Stimulated activated effector memory CD8-positive, alpha-beta T cell treated with anti-CD3 and anti-CD28 coated beads, Interleukin-12 subunit alpha, Interleukin-12 subunit beta, amount 100 ng/mL, for 72 hours (primary cell): ENCODE data around the gene NHSL2.
A peak's percentile ranks its signal among the peaks of the same experiment; 100 is the strongest.

Experiments used
- ATAC-seq: fragments of 150-1000 bp; cut with Tn5 transposase; 2 replicates; pipeline ENCODE4 v1.10.0; 2021
- DNase-seq, 2 donors: peaks; one replicate each; pipeline ENCODE4 v3.0.0; 2021 to 2022; ENCODE audit warnings: low spot score in 2 of 2
- H3K27ac Mint-ChIP-seq: one replicate; pipeline ENCODE4 v1.8.0; 2022; ENCODE audit warnings: mild to moderate bottlenecking, mixed read lengths
- H3K36me3 Mint-ChIP-seq: one replicate; pipeline ENCODE4 v1.8.0; 2022; ENCODE audit warnings: mild to moderate bottlenecking, mixed read lengths
- H3K4me1 Mint-ChIP-seq: one replicate; pipeline ENCODE4 v1.8.0; 2022; ENCODE audit warnings: mixed read lengths
- H3K4me3 Mint-ChIP-seq: one replicate; pipeline ENCODE4 v1.8.0; 2022; ENCODE audit warnings: mild to moderate bottlenecking, mixed read lengths
- H3K9me3 Mint-ChIP-seq: one replicate; pipeline ENCODE4 v1.8.0; 2022; ENCODE audit warnings: mixed read lengths

NHSL2 gene

GRCh38 chrX:72101597-72102037, 191.0 kb downstream of the NHSL2 start:
- H3K4me3 Mint-ChIP-seq: peak overlapping the region; percentile 69
- H3K4me1 Mint-ChIP-seq: peaks cover 44% of the 10 kb centered on the region

DNA sequence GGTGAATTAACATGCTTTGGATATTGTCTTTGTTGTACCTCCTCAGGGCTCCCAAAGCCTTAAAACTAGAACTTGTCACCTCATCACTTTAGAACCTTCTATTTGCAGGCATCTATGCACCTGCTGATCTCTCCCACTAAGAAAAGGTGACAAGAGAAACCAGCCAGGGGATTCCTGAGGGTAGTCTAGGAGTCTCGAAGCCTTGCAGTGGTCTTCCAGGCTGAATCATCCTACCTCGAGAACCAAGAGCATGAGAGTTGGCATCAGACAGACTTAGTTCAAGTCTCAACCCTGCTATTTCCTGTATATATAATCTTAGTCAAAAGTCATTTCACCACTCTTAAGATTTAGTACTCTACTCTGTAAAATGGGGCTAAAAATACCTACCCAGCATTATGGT, 191.5 kb downstream of the NHSL2 start:
- Mint-ChIP-seq H3K27ac (peak overlapping the region; percentile 70), H3K4me3 (peak overlapping the region; percentile 69), H3K36me3 (peaks cover 12% of the 10 kb centered on the region), H3K4me1 (peaks cover 45% of the 10 kb centered on the region), H3K9me3 (no peaks in the 10 kb centered on the region)
- DNase-seq (no peak), ATAC-seq (peak; percentile 19)

More at GRCh38 chrX:72101597-72102037, 191.0 kb downstream of the NHSL2 start:
- Mint-ChIP-seq H3K27ac (peak overlapping the region; percentile 70), H3K9me3 (no peaks in the 10 kb centered on the region), H3K36me3 (peaks cover 12% of the 10 kb centered on the region)
- peak; percentile 25 for ATAC-seq
- no peak for DNase-seq

DNA sequence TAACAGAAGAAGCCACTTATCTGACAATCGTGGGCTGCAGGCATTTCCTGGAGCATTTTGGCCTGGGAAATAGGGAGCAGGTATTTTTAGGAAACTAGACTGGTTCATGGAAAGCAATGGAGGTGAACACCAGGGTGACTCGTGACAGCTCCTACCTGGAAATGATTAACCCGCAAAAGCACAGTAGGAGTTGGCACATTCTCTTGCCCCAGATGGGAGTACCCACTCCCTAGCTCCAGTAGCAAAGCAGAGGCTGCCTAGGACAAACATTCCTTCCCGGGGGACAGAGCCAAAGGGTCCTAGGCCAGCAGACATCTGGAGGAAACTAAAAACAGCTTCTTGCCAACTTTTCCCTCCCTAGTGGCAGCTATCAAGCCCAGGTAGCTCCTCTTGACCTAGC, 192.1 kb downstream of the NHSL2 start:
- no peak overlapping the region for H3K4me3 Mint-ChIP-seq
- H3K4me1 Mint-ChIP-seq: peaks cover 51% of the 10 kb centered on the region
- H3K9me3 Mint-ChIP-seq: no peaks in the 10 kb centered on the region
- H3K36me3 Mint-ChIP-seq: peaks cover 12% of the 10 kb centered on the region
- H3K27ac Mint-ChIP-seq: no peak overlapping the region
- DNase-seq (no peak), ATAC-seq (no peak)

GRCh38 chrX:72105436-72105835, 194.8 kb downstream of the NHSL2 start:
- Mint-ChIP-seq H3K36me3 (peaks cover 12% of the 10 kb centered on the region), H3K9me3 (no peaks in the 10 kb centered on the region), H3K4me1 (peaks cover 48% of the 10 kb centered on the region), H3K27ac (peak overlapping the region; percentile 90), H3K4me3 (peak overlapping the region; percentile 55)
- ATAC-seq (peak; percentile 78), DNase-seq (peak in 1 of 2 donors; percentile 53)

GRCh38 chrX:72107320-72107719, 196.7 kb downstream of the NHSL2 start:
- Mint-ChIP-seq H3K4me3 (peak overlapping the region; percentile 61), H3K4me1 (peaks cover 37% of the 10 kb centered on the region), H3K9me3 (no peaks in the 10 kb centered on the region), H3K27ac (peak overlapping the region; percentile 92), H3K36me3 (peaks cover 5% of the 10 kb centered on the region)
- DNase-seq (no peak), ATAC-seq (peak; percentile 80)

DNA sequence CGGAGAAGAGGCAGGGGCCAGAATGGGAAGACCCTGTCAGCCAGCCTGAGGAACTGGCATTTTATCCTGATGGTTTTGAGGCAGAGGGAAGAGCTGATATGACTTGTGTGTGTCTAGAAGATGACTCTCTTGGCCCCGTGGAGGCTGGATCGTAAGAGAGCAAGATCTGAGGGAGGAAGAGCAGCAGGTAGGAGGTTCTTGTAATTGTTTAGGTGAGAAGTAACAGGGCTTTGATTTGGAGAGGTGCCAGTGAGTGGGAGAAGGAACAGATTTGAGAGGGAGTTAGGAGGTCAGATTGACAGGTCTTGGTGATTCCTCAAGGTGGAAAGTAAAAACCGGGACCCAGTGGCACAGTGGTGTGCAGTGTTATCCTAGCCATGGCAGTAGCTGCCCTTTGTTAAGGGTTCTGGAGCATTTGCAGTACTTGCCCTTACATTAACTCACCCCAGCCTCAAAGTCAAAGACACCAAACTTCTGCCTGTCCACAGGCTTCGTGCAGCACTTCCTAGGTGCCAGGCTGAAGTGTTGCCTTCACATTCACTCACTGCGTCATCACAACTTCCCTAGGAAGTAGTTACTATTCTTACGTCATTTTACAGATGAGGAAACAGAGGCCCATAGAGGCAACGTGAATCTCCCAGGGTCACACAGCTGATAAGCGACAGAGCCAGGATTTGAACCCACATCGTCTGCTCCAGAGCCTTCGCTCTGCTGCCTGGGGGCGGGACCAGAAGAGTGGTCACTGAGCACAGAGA, 197.4 kb downstream of the NHSL2 start:
- peak overlapping the region; percentile 92 for H3K27ac Mint-ChIP-seq
- DNase-seq (no peak), ATAC-seq (no peak)
- H3K9me3 Mint-ChIP-seq: no peaks in the 10 kb centered on the region
- peak overlapping the region; percentile 61 for H3K4me3 Mint-ChIP-seq
- peaks cover 5% of the 10 kb centered on the region for H3K36me3 Mint-ChIP-seq
- H3K4me1 Mint-ChIP-seq: peaks cover 32% of the 10 kb centered on the region

- Mint-ChIP-seq H3K36me3 (peaks cover 5% of the 10 kb centered on the region), H3K9me3 (no peaks in the 10 kb centered on the region), H3K27ac (no peak overlapping the region), H3K4me3 (no peak overlapping the region), H3K4me1 (peaks cover 35% of the 10 kb centered on the region)
- no peak for ATAC-seq
- DNase-seq: no peak
Measured at GRCh38 chrX:72108666-72109065, 198.0 kb downstream of the NHSL2 start.

DNA sequence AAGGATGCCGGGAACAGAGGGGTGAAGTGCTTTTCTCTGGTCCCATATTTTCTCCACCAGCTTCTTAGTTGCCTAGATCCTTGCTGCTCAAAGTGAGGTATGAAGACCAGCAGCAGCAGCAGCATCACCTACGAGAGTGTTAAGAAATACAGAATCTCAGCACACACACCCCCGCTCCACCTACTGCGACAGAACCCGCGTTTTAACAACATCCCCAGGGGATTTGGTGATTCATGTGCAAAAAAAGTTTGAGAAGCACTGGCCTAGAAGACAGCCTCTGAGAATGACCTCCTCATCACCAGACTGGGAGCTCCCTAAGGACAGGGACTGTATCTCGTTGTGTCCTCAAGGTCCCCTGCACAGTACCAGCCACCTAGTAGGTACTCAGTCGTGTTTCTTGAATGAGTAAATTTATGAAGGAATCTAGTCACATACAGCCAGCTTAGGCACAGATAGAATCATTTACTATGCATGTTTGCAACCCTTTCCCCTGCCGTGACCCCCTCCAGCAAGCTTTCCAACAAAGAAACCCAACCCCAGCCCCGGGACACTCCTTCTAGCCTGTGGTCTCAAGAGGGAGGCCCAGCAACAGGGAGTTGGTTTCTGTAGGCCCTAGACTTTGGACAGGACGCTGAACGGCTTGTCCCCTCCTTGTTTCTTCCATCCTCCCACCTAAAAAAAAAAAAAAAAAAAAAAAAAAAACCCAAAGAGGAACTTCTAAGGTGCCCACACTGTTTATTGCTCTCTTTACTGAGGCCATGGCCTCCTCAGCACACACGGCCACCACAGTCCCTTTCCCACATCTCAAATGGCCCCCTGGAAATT, 199.6 kb downstream of the NHSL2 start:
- no peak for ATAC-seq
- H3K27ac Mint-ChIP-seq: no peak overlapping the region
- no peak for DNase-seq

GRCh38 chrX:72110876-72111708, 200.4 kb downstream of the NHSL2 start:
- no peak for DNase-seq
- no peak for ATAC-seq
- H3K4me1 Mint-ChIP-seq: peaks cover 34% of the 10 kb centered on the region
- no peaks in the 10 kb centered on the region for H3K9me3 Mint-ChIP-seq
- H3K36me3 Mint-ChIP-seq: no peaks in the 10 kb centered on the region
- no peak overlapping the region for H3K4me3 Mint-ChIP-seq
- no peak overlapping the region for H3K27ac Mint-ChIP-seq

More for the DNA sequence above, 199.6 kb downstream of the NHSL2 start:
- Mint-ChIP-seq H3K4me1 (peaks cover 34% of the 10 kb centered on the region), H3K9me3 (no peaks in the 10 kb centered on the region), H3K36me3 (no peaks in the 10 kb centered on the region), H3K4me3 (no peak overlapping the region)

GRCh38 chrX:72113461-72113860, 202.8 kb downstream of the NHSL2 start:
- no peak for ATAC-seq
- peaks cover 28% of the 10 kb centered on the region for H3K4me1 Mint-ChIP-seq
- peak overlapping the region; percentile 34 for H3K4me3 Mint-ChIP-seq
- DNase-seq: no peak
- H3K9me3 Mint-ChIP-seq: no peaks in the 10 kb centered on the region
- H3K36me3 Mint-ChIP-seq: no peaks in the 10 kb centered on the region
- H3K27ac Mint-ChIP-seq: peak overlapping the region; percentile 73

DNA sequence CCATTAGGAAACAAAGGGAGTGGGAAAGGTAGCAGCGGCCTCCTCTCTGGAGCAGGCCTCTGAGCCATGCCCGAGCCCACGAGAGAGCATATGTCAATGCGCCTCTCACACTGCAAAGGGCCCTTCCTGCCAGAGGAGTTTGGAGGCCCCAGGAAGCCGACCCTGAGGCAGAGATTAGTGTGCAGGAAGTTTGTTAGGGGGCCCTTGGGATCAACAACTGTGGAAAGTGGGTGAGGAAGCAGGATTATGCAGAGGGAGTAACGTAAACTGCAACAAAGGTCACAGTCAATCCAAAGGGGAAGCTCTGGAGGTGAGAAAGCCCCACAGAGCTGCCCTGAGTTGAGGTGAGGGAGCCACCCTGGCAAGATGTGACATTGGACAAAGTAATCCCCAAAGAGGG, 203.7 kb downstream of the NHSL2 start:
- Mint-ChIP-seq H3K4me3 (peak overlapping the region; percentile 34), H3K9me3 (no peaks in the 10 kb centered on the region), H3K4me1 (peaks cover 24% of the 10 kb centered on the region), H3K27ac (peak overlapping the region; percentile 73), H3K36me3 (no peaks in the 10 kb centered on the region)
- ATAC-seq: no peak
- no peak for DNase-seq

GRCh38 chrX:72114807-72115206, 204.2 kb downstream of the NHSL2 start:
- Mint-ChIP-seq H3K27ac (no peak overlapping the region), H3K9me3 (no peaks in the 10 kb centered on the region), H3K4me3 (peak overlapping the region; percentile 34), H3K36me3 (no peaks in the 10 kb centered on the region), H3K4me1 (peaks cover 26% of the 10 kb centered on the region)
- ATAC-seq: no peak
- DNase-seq: no peak

DNA sequence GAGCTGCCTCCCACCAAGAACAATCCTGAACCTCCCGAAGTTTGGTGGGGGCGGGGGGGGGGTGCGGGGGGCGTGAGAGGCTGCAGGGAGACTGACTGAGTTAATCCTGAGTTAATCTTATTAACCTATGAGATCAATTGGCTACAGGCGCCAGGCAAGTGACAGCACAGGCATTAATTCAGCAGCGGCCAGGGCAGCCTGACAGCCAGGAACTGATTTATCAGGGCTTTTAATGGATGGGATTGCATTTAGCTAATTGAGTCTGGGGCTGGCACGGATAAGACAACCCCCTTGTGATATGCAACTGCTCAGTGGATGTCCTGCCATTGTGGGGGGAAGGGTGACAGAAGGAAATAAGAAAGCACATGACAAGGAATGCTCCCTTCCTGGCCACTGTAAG, 204.7 kb downstream of the NHSL2 start:
- Mint-ChIP-seq H3K27ac (no peak overlapping the region), H3K4me1 (peaks cover 28% of the 10 kb centered on the region), H3K4me3 (no peak overlapping the region), H3K9me3 (no peaks in the 10 kb centered on the region), H3K36me3 (no peaks in the 10 kb centered on the region)
- ATAC-seq (no peak), DNase-seq (no peak)

GRCh38 chrX:72117636-72118210, 207.1 kb downstream of the NHSL2 start:
- no peaks in the 10 kb centered on the region for H3K36me3 Mint-ChIP-seq
- no peak overlapping the region for H3K27ac Mint-ChIP-seq
- H3K4me1 Mint-ChIP-seq: peaks cover 33% of the 10 kb centered on the region
- H3K4me3 Mint-ChIP-seq: no peak overlapping the region
- no peak for ATAC-seq
- no peak for DNase-seq
- no peaks in the 10 kb centered on the region for H3K9me3 Mint-ChIP-seq

DNA sequence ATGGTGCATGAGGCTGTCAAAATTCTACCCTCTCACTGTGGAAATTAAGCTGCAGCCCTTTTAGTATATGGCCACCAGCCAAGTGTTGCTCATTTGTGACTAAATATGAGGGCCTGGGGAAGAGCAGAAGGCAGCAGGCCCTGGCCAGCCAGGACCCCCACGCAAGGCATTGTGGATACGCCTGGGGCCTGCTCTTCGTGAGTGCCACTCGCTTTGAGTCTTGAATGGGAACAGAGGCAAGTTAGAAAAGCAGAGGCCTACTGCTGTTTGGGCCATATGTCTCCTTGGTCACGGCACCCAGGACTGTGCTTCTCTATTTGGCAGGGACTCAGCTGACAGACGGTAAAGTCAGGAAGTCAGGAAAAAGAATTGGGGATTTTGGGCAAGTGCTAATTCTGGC, 210.2 kb downstream of the NHSL2 start:
- H3K36me3 Mint-ChIP-seq: no peaks in the 10 kb centered on the region
- peaks cover 54% of the 10 kb centered on the region for H3K4me1 Mint-ChIP-seq
- DNase-seq: no peak
- peak overlapping the region; percentile 34 for H3K4me3 Mint-ChIP-seq
- peak; percentile 6 for ATAC-seq
- no peaks in the 10 kb centered on the region for H3K9me3 Mint-ChIP-seq
- H3K27ac Mint-ChIP-seq: peak overlapping the region; percentile 58
